GM13977 (cell line): ENCODE measurements around the gene C1RL.

Experiments
- DNase-seq: peaks from one replicate; pipeline ENCODE4 v3.0.0; 2012; ENCODE audit warnings: low spot score
- in situ Hi-C: fragments of 300-500 bp; cut with MboI; formaldehyde crosslinking; loops from one replicate; pipeline ENCODE4 v1.12.0; 2022; ENCODE audit warnings: low sequenced_read_pairs, low pct_unique_long_range_greater_than_20kb, mixed read lengths, inconsistent platforms; ENCODE audit not compliant: unreplicated experiment
- TF ChIP-seq, protein P1 (sequence below): IDR thresholded peaks from 2 replicates; pipeline ENCODE4 v1.5.1; 2012; ENCODE audit warnings: mild to moderate bottlenecking, control low read depth; ENCODE audit not compliant: insufficient read depth; ENCODE audit errors: extremely low read depth, missing control alignments

The C1RL gene

DNA sequence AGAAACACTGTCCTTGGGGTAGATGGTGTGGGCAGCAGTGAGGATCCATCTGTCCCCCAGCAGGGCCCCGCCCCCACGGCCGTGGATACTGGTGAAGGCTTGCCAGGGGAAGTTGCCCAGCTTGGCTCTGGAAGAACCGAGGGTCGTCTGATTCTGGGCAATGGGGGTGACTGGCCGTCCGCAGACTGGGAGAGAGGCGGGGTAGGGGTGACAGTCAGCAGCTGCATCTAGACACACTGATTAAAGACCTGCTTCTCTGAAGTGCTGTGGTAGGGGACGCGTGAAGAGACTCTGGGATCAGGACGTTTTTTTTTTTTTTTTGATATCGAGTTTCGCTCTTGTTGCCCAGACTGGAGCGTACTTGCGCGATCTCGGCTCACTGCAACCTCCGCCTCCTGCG, 12.0 kb downstream of the C1RL start:
- TF ChIP-seq, protein P1, sequence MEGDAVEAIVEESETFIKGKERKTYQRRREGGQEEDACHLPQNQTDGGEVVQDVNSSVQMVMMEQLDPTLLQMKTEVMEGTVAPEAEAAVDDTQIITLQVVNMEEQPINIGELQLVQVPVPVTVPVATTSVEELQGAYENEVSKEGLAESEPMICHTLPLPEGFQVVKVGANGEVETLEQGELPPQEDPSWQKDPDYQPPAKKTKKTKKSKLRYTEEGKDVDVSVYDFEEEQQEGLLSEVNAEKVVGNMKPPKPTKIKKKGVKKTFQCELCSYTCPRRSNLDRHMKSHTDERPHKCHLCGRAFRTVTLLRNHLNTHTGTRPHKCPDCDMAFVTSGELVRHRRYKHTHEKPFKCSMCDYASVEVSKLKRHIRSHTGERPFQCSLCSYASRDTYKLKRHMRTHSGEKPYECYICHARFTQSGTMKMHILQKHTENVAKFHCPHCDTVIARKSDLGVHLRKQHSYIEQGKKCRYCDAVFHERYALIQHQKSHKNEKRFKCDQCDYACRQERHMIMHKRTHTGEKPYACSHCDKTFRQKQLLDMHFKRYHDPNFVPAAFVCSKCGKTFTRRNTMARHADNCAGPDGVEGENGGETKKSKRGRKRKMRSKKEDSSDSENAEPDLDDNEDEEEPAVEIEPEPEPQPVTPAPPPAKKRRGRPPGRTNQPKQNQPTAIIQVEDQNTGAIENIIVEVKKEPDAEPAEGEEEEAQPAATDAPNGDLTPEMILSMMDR, result no peak
- no peak for DNase-seq
- in situ Hi-C loops, result no loop called here

- TF ChIP-seq, protein P1, result no peak
- in situ Hi-C loops, result no loop called here
- DNase-seq, result no peak
These were observed 12.7 kb downstream of the C1RL start for GRCh38 chr12:7096006-7096932.

DNA sequence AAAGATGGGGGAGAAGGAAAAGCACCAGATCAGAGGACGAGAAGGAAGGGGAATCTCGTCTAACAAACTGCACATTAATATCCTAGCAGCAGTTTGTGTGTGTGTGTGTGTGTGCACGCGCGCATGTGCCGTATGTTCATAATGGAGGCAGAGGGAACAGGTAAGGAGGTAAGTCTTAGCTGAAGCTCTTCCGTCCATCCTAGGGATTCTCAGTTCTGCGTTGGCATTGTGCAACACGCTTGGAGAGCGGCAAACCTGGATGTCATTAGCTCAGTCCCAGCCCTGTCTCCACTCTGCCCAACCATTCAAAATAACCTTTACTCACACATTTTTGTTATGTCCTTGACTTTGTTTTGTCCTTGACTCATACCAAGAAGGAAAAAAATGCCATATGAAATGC, 15.1 kb downstream of the C1RL start:
- TF ChIP-seq, protein P1, result no peak
- in situ Hi-C loops, result no loop called here
- DNase-seq, result no peak

DNA sequence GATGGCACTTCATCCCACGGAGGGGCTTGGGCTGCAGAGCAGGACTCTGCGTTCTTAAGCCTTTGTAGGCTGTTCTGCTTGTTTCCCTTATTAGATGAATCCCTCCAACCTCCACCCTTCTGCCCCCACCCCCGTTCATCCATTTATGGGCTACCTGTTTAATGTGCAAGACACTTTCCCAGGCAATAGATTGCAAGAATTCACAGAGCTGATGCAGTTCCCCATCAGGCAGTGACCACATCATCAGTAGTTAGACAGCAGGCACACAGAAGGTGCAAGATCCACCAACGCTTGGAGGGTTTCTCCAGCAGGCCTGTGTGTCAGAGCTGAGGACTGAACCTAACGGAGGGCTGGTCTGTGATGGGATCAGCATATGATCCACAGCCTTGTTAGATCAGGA, 15.5 kb downstream of the C1RL start:
- in situ Hi-C loops, result no loop called here
- TF ChIP-seq, protein P1, result no peak

GRCh38 chr12:7092986-7093460, 16.0 kb downstream of the C1RL start:
- TF ChIP-seq, protein P1, result no peak
- in situ Hi-C loops, result no loop called here
- DNase-seq, result no peak

More for the DNA sequence above, 15.5 kb downstream of the C1RL start:
- DNase-seq, result no peak

DNA sequence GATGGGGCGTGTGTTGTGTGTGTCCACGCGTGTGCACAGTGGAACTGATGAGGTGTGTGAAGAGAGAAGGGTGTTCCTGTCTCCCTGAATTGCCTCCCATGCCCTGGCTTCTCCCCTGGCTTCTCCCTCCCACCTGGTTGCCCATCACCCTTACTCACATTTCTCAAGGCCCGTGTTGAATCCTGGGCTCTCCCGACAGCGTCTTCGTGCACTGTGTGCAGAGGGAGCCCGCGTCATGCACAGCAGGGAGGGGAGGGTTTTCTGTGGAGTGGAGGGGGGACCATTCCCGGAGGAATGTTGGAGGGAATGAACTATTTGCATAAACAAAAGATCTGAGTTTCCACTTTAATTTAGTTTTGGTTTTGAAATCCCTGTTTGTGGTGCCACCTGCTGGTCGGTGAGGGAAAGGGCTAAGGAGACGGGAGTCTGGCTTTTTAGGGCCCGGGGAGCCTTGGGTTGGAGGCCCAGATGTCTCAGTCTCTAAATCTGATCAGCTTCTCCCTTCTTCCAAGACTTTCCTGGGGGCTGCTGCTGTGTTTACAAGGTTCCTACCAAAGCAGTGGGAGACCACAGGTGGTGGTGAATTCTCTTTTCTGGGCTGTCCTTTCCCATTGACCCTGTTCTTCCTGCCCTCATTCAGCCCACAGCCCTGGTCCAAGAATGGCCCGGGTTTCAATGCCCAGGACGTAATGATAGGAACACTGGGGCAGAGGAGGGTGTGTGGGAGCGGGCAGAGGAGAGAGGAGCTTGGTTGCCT, 16.6 kb downstream of the C1RL start, which contains the start of gene C1R:
Gene C1R (minus strand): TSS at position 217 of the 757 bp plus-strand sequence. CDS start 57 bp downstream, at position 160.
- in situ Hi-C loops, result no loop called here
- TF ChIP-seq, protein P1, result peak; percentile 89
- DNase-seq, result peak; percentile 80
